ENCODE results near the gene BACE1-AS.
"Not testable (repeated sequence)": the region's sequence is repeated elsewhere in the genome, so short reads cannot be mapped to it uniquely, and the experiment has no call there.

The BACE1-AS gene

GRCh38 chr11:117290809-117291396, at the start of gene BACE1-AS:
Gene BACE1-AS, plus strand, starts transcription at chr11:117291346.
- DNase-seq: no peak

- no peak for DNase-seq
These were observed 42.8 kb upstream of the BACE1-AS start for GRCh38 chr11:117248341-117248740.

- DNase-seq: no peak
These were observed 41.6 kb upstream of the BACE1-AS start for GRCh38 chr11:117249571-117249970.

- DNase-seq: no peak
These were observed 39.6 kb upstream of the BACE1-AS start for GRCh38 chr11:117251506-117251905.

GRCh38 chr11:117255966-117256365, 35.2 kb upstream of the BACE1-AS start:
- DNase-seq: no peak

GRCh38 chr11:117256573-117256972, 34.6 kb upstream of the BACE1-AS start:
- no peak for DNase-seq

- no peak for DNase-seq
These were observed 32.6 kb upstream of the BACE1-AS start for GRCh38 chr11:117258576-117258975.

- no peak for DNase-seq
These were observed 31.7 kb upstream of the BACE1-AS start for GRCh38 chr11:117259417-117259816.

GRCh38 chr11:117264624-117265323, 26.4 kb upstream of the BACE1-AS start:
- not testable (repeated sequence) for DNase-seq

- DNase-seq: no peak
These were observed 25.4 kb upstream of the BACE1-AS start for GRCh38 chr11:117265745-117266144.

GRCh38 chr11:117269856-117270255, 21.3 kb upstream of the BACE1-AS start:
- no peak for DNase-seq

- no peak for DNase-seq
These were observed 19.9 kb upstream of the BACE1-AS start for GRCh38 chr11:117271208-117271607.

- not testable (repeated sequence) for DNase-seq
These were observed 19.0 kb upstream of the BACE1-AS start for GRCh38 chr11:117272175-117272574.

- no peak for DNase-seq
These were observed 17.4 kb upstream of the BACE1-AS start for GRCh38 chr11:117273550-117274289.

- no peak for DNase-seq
These were observed 12.8 kb upstream of the BACE1-AS start for GRCh38 chr11:117278347-117278746.

GRCh38 chr11:117279711-117280376, 11.3 kb upstream of the BACE1-AS start:
- no peak for DNase-seq

GRCh38 chr11:117281159-117281558, 10.0 kb upstream of the BACE1-AS start:
- no peak for DNase-seq

GRCh38 chr11:117281869-117282268, 9.3 kb upstream of the BACE1-AS start:
- no peak for DNase-seq

- DNase-seq: no peak
These were observed 8.2 kb upstream of the BACE1-AS start for GRCh38 chr11:117282956-117283355.

- no peak for DNase-seq
These were observed 7.1 kb upstream of the BACE1-AS start for GRCh38 chr11:117284053-117284452.

- DNase-seq: no peak
These were observed 4.6 kb upstream of the BACE1-AS start for GRCh38 chr11:117286588-117286987.

GRCh38 chr11:117287668-117288067, 3.5 kb upstream of the BACE1-AS start:
- DNase-seq: no peak

- DNase-seq: no peak
These were observed 1.4 kb upstream of the BACE1-AS start for GRCh38 chr11:117289795-117290194.
